ENCODE results near the gene ATXN1L. TPM values are rescaled to one million over a fixed set of nuclear protein-coding genes. Genes with fewer than 3 reads are reported as not detected.
"Not testable (repeated sequence)": the region's sequence is repeated elsewhere in the genome, so short reads cannot be mapped to it uniquely, and the experiment has no call there.

ATXN1L gene
- total RNA-seq, 1 experiment from 2014 or later = 12.1 TPM

- Histone ChIP-seq H3K27me3 (ENCODE audit: control insufficient read depth, insufficient read depth, low read length) (no peaks in the 10 kb centered on the region), H3K36me3 (replicated peaks; ENCODE audit: control insufficient read depth, insufficient read depth, low read length) (peaks cover 16% of the 10 kb centered on the region), H3K4me3 (ENCODE audit: insufficient read depth, low read depth, low read length) (no peak overlapping the region)
- no peak for DNase-seq
Observed at GRCh38 chr16:71865173-71865863, 19.5 kb downstream of the ATXN1L start.

- not testable (repeated sequence) for H3K36me3 ChIP-seq (replicated peaks; ENCODE audit: control insufficient read depth, insufficient read depth, low read length); H3K4me3 ChIP-seq (ENCODE audit: insufficient read depth, low read depth, low read length); H3K27me3 ChIP-seq (ENCODE audit: control insufficient read depth, insufficient read depth, low read length); DNase-seq
Observed at GRCh38 chr16:71867175-71867574, 21.4 kb downstream of the ATXN1L start.

GRCh38 chr16:71867939-71868338 lies 22.2 kb downstream of the ATXN1L start:
- H3K36me3 ChIP-seq (replicated peaks; ENCODE audit: control insufficient read depth, insufficient read depth, low read length) = peaks cover 9% of the 10 kb centered on the region
- no peak for DNase-seq
- no peak overlapping the region for H3K4me3 ChIP-seq (ENCODE audit: insufficient read depth, low read depth, low read length)
- no peaks in the 10 kb centered on the region for H3K27me3 ChIP-seq (ENCODE audit: control insufficient read depth, insufficient read depth, low read length)

GRCh38 chr16:71869089-71869488 lies 23.3 kb downstream of the ATXN1L start:
- Histone ChIP-seq H3K4me3 (ENCODE audit: insufficient read depth, low read depth, low read length) (no peak overlapping the region), H3K36me3 (replicated peaks; ENCODE audit: control insufficient read depth, insufficient read depth, low read length) (peaks cover 7% of the 10 kb centered on the region), H3K27me3 (ENCODE audit: control insufficient read depth, insufficient read depth, low read length) (no peaks in the 10 kb centered on the region)
- no peak for DNase-seq

- peaks cover 6% of the 10 kb centered on the region for H3K36me3 ChIP-seq (replicated peaks; ENCODE audit: control insufficient read depth, insufficient read depth, low read length)
- no peak for DNase-seq
- H3K4me3 ChIP-seq (ENCODE audit: insufficient read depth, low read depth, low read length) = no peak overlapping the region
- H3K27me3 ChIP-seq (ENCODE audit: control insufficient read depth, insufficient read depth, low read length) = no peaks in the 10 kb centered on the region
Observed at GRCh38 chr16:71870818-71871217, 25.0 kb downstream of the ATXN1L start.

GRCh38 chr16:71873199-71873598 lies 27.4 kb downstream of the ATXN1L start:
- Histone ChIP-seq H3K4me3 (ENCODE audit: insufficient read depth, low read depth, low read length) (no peak overlapping the region), H3K36me3 (replicated peaks; ENCODE audit: control insufficient read depth, insufficient read depth, low read length) (peaks cover 5% of the 10 kb centered on the region), H3K27me3 (ENCODE audit: control insufficient read depth, insufficient read depth, low read length) (no peaks in the 10 kb centered on the region)
- no peak for DNase-seq

GRCh38 chr16:71878911-71879310 lies 33.1 kb downstream of the ATXN1L start:
- Histone ChIP-seq H3K36me3 (replicated peaks; ENCODE audit: control insufficient read depth, insufficient read depth, low read length) (peaks cover 14% of the 10 kb centered on the region), H3K27me3 (ENCODE audit: control insufficient read depth, insufficient read depth, low read length) (no peaks in the 10 kb centered on the region), H3K4me3 (ENCODE audit: insufficient read depth, low read depth, low read length) (no peak overlapping the region)
- DNase-seq = no peak

GRCh38 chr16:71880176-71880575 lies 34.4 kb downstream of the ATXN1L start:
- Histone ChIP-seq H3K36me3 (replicated peaks; ENCODE audit: control insufficient read depth, insufficient read depth, low read length) (peaks cover 12% of the 10 kb centered on the region), H3K27me3 (ENCODE audit: control insufficient read depth, insufficient read depth, low read length) (no peaks in the 10 kb centered on the region), H3K4me3 (ENCODE audit: insufficient read depth, low read depth, low read length) (no peak overlapping the region)
- DNase-seq = no peak

- DNase-seq = peak; percentile 78
- H3K27me3 ChIP-seq (ENCODE audit: control insufficient read depth, insufficient read depth, low read length) = no peaks in the 10 kb centered on the region
- peaks cover 9% of the 10 kb centered on the region for H3K36me3 ChIP-seq (replicated peaks; ENCODE audit: control insufficient read depth, insufficient read depth, low read length)
- H3K4me3 ChIP-seq (ENCODE audit: insufficient read depth, low read depth, low read length) = peak overlapping the region; percentile 79
Observed at GRCh38 chr16:71882505-71883167, 36.9 kb downstream of the ATXN1L start.

- H3K36me3 ChIP-seq (replicated peaks; ENCODE audit: control insufficient read depth, insufficient read depth, low read length) = peaks cover 9% of the 10 kb centered on the region
- H3K27me3 ChIP-seq (ENCODE audit: control insufficient read depth, insufficient read depth, low read length) = no peaks in the 10 kb centered on the region
- H3K4me3 ChIP-seq (ENCODE audit: insufficient read depth, low read depth, low read length) = peak overlapping the region; percentile 79
- DNase-seq = peak; percentile 77
Observed at GRCh38 chr16:71883168-71883848, 37.5 kb downstream of the ATXN1L start.

GRCh38 chr16:71883849-71884638 lies 38.3 kb downstream of the ATXN1L start, which contains the start of gene ZNF821:
TSS of gene ZNF821 (minus strand) at chr16:71884182. CDS start at chr16:71879946, 4,236 bp downstream.
- Histone ChIP-seq H3K27me3 (ENCODE audit: control insufficient read depth, insufficient read depth, low read length) (no peaks in the 10 kb centered on the region), H3K4me3 (ENCODE audit: insufficient read depth, low read depth, low read length) (peak within 1 kb of the TSS; percentile 79), H3K36me3 (replicated peaks; ENCODE audit: control insufficient read depth, insufficient read depth, low read length) (peaks cover 6% of the 10 kb centered on the region)
- peak; percentile 100 for DNase-seq

GRCh38 chr16:71885261-71885650 lies 39.5 kb downstream of the ATXN1L start:
- Histone ChIP-seq H3K27me3 (ENCODE audit: control insufficient read depth, insufficient read depth, low read length) (no peaks in the 10 kb centered on the region), H3K4me3 (ENCODE audit: insufficient read depth, low read depth, low read length) (no peak overlapping the region), H3K36me3 (replicated peaks; ENCODE audit: control insufficient read depth, insufficient read depth, low read length) (peaks cover 3% of the 10 kb centered on the region; the same call in 1 of the 2 replicates)
- no peak for DNase-seq

GRCh38 chr16:71889147-71889546 lies 43.4 kb downstream of the ATXN1L start:
- DNase-seq = no peak
- no peak overlapping the region for H3K4me3 ChIP-seq (ENCODE audit: insufficient read depth, low read depth, low read length)
- H3K27me3 ChIP-seq (ENCODE audit: control insufficient read depth, insufficient read depth, low read length) = no peaks in the 10 kb centered on the region
- no peaks in the 10 kb centered on the region for H3K36me3 ChIP-seq (replicated peaks; ENCODE audit: control insufficient read depth, insufficient read depth, low read length)

- DNase-seq = no peak
- no peaks in the 10 kb centered on the region for H3K36me3 ChIP-seq (replicated peaks; ENCODE audit: control insufficient read depth, insufficient read depth, low read length)
- peak overlapping the region; percentile 100; the same call in 1 of the 2 replicates for H3K4me3 ChIP-seq (ENCODE audit: insufficient read depth, low read depth, low read length)
- no peaks in the 10 kb centered on the region for H3K27me3 ChIP-seq (ENCODE audit: control insufficient read depth, insufficient read depth, low read length)
Observed at GRCh38 chr16:71893888-71894228, 48.1 kb downstream of the ATXN1L start.

Measured in H7 (cell line).